Measurements from ENCODE around the gene DNHD1. TPM values are rescaled to one million over a fixed set of nuclear protein-coding genes. Genes with fewer than 3 reads are reported as not detected.

DNHD1 gene
- total and polyA plus RNA-seq, 2 of the 13 experiments (the other 11 are each of a cell fraction or from before 2014, with no cell fraction given), result 2.7 to 9.3 TPM

DNA sequence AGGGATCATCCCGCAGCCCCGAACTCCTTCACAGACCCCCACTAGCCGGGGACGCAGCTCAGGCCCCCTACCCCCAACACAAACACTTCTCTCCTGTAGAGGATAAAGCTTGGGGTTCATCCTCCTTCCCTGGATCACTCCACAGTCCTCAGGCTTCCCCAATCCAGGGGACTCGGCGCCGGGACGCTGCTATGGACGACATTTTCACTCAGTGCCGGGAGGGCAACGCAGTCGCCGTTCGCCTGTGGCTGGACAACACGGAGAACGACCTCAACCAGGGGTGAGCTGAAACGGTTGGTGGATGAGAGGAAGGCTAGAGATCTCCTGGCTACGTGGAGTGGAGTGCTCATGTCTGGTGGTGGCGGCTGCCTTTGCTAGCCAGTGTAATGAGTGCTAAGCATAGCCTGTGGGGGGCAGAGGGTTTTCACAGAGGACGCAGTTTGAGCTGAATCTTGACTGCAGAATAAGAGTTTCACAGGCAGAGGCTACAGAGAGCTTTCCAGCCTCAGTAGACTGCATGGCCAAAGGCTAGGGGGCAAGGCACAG lies 107.1 kb downstream of the DNHD1 start (continued):
- TF ChIP-seq, protein P1, sequence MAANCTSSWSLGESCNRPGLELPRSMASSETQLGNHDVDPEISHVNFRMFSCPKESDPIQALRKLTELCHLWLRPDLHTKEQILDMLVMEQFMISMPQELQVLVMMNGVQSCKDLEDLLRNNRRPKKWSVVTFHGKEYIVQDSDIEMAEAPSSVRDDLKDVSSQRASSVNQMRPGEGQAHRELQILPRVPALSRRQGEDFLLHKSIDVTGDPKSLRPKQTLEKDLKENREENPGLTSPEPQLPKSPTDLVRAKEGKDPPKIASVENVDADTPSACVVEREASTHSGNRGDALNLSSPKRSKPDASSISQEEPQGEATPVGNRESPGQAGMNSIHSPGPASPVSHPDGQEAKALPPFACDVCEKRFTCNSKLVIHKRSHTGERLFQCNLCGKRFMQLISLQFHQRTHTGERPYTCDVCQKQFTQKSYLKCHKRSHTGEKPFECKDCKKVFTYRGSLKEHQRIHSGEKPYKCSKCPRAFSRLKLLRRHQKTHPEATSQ (CRISPR knock-in tag; IDR thresholded peaks at IDR 0.05; ENCODE audit: borderline replicate concordance), result no peak
- TF ChIP-seq ZNF598 (CRISPR knock-in tag; IDR thresholded peaks at IDR 0.05; ENCODE audit: borderline replicate concordance) (peak; percentile 7; the same call in 1 of the 2 replicates), EED (CRISPR knock-in tag; IDR thresholded peaks at IDR 0.05) (no peak), RFXAP (CRISPR knock-in tag; IDR thresholded peaks at IDR 0.05; ENCODE audit: borderline replicate concordance) (no peak), ZNF891 (CRISPR knock-in tag; IDR thresholded peaks at IDR 0.05) (peak; percentile 58; the same call in 1 of the 2 replicates), ZNF343 (CRISPR knock-in tag; IDR thresholded peaks at IDR 0.05) (no peak), GTF2F1 (IDR thresholded peaks at IDR 0.05; ENCODE audit: low read length) (no peak), CHD4 (IDR thresholded peaks at IDR 0.05; ENCODE audit: borderline replicate concordance, low read length) (no peak), ZNF143 (CRISPR knock-in tag; IDR thresholded peaks at IDR 0.05) (no peak), ZNF367 (CRISPR knock-in tag; IDR thresholded peaks at IDR 0.05; ENCODE audit: borderline replicate concordance) (no peak), ZNF292 (CRISPR knock-in tag; IDR thresholded peaks at IDR 0.05; ENCODE audit: borderline replicate concordance, low read depth) (no peak), ZNF263 (CRISPR knock-in tag; IDR thresholded peaks at IDR 0.05) (peak; percentile 79), ZEB1 (IDR thresholded peaks at IDR 0.05; ENCODE audit: insufficient replicate concordance, low read depth) (no peak), ZNF879 (CRISPR knock-in tag; IDR thresholded peaks at IDR 0.05) (no peak), GZF1 (CRISPR knock-in tag; IDR thresholded peaks at IDR 0.05) (no peak), ETV5 (CRISPR knock-in tag; IDR thresholded peaks at IDR 0.05; ENCODE audit: borderline replicate concordance) (no peak; the same call in 1 of the 2 replicates), ZNF430 (CRISPR knock-in tag; IDR thresholded peaks at IDR 0.05) (peak; percentile 58; the same call in 1 of the 2 replicates)
- TF ChIP-seq, protein P2, sequence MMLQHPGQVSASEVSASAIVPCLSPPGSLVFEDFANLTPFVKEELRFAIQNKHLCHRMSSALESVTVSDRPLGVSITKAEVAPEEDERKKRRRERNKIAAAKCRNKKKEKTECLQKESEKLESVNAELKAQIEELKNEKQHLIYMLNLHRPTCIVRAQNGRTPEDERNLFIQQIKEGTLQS (CRISPR knock-in tag; IDR thresholded peaks at IDR 0.05), result no peak
- TF ChIP-seq, protein P3, sequence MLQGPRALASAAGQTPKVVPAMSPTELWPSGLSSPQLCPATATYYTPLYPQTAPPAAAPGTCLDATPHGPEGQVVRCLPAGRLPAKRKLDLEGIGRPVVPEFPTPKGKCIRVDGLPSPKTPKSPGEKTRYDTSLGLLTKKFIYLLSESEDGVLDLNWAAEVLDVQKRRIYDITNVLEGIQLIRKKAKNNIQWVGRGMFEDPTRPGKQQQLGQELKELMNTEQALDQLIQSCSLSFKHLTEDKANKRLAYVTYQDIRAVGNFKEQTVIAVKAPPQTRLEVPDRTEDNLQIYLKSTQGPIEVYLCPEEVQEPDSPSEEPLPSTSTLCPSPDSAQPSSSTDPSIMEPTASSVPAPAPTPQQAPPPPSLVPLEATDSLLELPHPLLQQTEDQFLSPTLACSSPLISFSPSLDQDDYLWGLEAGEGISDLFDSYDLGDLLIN (CRISPR knock-in tag; IDR thresholded peaks at IDR 0.05; ENCODE audit: borderline replicate concordance), result no peak
- TF ChIP-seq, protein P4, sequence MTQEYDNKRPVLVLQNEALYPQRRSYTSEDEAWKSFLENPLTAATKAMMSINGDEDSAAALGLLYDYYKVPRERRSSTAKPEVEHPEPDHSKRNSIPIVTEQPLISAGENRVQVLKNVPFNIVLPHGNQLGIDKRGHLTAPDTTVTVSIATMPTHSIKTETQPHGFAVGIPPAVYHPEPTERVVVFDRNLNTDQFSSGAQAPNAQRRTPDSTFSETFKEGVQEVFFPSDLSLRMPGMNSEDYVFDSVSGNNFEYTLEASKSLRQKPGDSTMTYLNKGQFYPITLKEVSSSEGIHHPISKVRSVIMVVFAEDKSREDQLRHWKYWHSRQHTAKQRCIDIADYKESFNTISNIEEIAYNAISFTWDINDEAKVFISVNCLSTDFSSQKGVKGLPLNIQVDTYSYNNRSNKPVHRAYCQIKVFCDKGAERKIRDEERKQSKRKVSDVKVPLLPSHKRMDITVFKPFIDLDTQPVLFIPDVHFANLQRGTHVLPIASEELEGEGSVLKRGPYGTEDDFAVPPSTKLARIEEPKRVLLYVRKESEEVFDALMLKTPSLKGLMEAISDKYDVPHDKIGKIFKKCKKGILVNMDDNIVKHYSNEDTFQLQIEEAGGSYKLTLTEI (CRISPR knock-in tag; conservative IDR thresholded peaks at IDR 0.05), result no peak
- TF ChIP-seq, protein P5, sequence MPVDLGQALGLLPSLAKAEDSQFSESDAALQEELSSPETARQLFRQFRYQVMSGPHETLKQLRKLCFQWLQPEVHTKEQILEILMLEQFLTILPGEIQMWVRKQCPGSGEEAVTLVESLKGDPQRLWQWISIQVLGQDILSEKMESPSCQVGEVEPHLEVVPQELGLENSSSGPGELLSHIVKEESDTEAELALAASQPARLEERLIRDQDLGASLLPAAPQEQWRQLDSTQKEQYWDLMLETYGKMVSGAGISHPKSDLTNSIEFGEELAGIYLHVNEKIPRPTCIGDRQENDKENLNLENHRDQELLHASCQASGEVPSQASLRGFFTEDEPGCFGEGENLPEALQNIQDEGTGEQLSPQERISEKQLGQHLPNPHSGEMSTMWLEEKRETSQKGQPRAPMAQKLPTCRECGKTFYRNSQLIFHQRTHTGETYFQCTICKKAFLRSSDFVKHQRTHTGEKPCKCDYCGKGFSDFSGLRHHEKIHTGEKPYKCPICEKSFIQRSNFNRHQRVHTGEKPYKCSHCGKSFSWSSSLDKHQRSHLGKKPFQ (CRISPR knock-in tag; IDR thresholded peaks at IDR 0.05; ENCODE audit: insufficient replicate concordance), result peak; percentile 50

Measured in HepG2 (cell line).